Muscle layer of colon (tissue), 2 donors: ENCODE measurements around the gene DUSP1.

Source experiments
- H3K27ac ChIP-seq: one replicate; pipeline ENCODE4 v1.7.0; 2013; ENCODE audit warnings: low read depth, mild to moderate bottlenecking, low read length, moderate library complexity
- H3K27me3 ChIP-seq, 2 donors: one replicate each; pipeline ENCODE4 v1.7.0; 2013; ENCODE audit warnings: low read length in 2 of 2, mild to moderate bottlenecking in 2 of 2; ENCODE audit not compliant: insufficient read depth in 2 of 2, control insufficient read depth in 1 of 2
- H3K36me3 ChIP-seq: one replicate; pipeline ENCODE4 v1.7.0; 2013; ENCODE audit warnings: mild to moderate bottlenecking, low read length; ENCODE audit not compliant: insufficient read depth
- H3K4me1 ChIP-seq: one replicate; pipeline ENCODE4 v1.7.0; 2013; ENCODE audit warnings: mild to moderate bottlenecking, low read length; ENCODE audit not compliant: insufficient read depth
- H3K4me3 ChIP-seq, 2 donors: one replicate each; pipeline ENCODE4 v1.7.0; 2013; ENCODE audit warnings: low read length in 2 of 2, low read depth in 1 of 2, mild to moderate bottlenecking in 1 of 2, moderate library complexity in 1 of 2
- H3K9ac ChIP-seq: one replicate; pipeline ENCODE4 v1.7.0; 2013; ENCODE audit warnings: low read length
- H3K9me3 ChIP-seq: one replicate; pipeline ENCODE4 v1.7.0; 2013; ENCODE audit warnings: mild to moderate bottlenecking, low read length
- donor health status: abdominal sarcoma.
- donor health status: Adenocarcinoma of cecum.

DUSP1 gene

GRCh38 chr5:172806897-172807672 lies 36.1 kb upstream of the DUSP1 start:
- peak overlapping the region; percentile 63 for H3K27ac ChIP-seq
- no peak overlapping the region for H3K9ac ChIP-seq
- no peak overlapping the region for H3K4me3 ChIP-seq
- H3K4me1 ChIP-seq: no peaks in the 10 kb centered on the region
- H3K27me3 ChIP-seq: no peaks in the 10 kb centered on the region
- no peaks in the 10 kb centered on the region for H3K36me3 ChIP-seq
- peaks cover 7% of the 10 kb centered on the region for H3K9me3 ChIP-seq

GRCh38 chr5:172805736-172806255 lies 34.8 kb upstream of the DUSP1 start:
- Histone ChIP-seq H3K4me3 (no peak overlapping the region), H3K4me1 (no peaks in the 10 kb centered on the region), H3K9ac (no peak overlapping the region), H3K36me3 (no peaks in the 10 kb centered on the region), H3K27ac (no peak overlapping the region), H3K9me3 (peaks cover 7% of the 10 kb centered on the region), H3K27me3 (no peaks in the 10 kb centered on the region)

- H3K9ac ChIP-seq: no peak overlapping the region
- H3K4me1 ChIP-seq: no peaks in the 10 kb centered on the region
- no peaks in the 10 kb centered on the region for H3K36me3 ChIP-seq
- H3K9me3 ChIP-seq: peaks cover 7% of the 10 kb centered on the region
- H3K27ac ChIP-seq: no peak overlapping the region
- H3K4me3 ChIP-seq: no peak overlapping the region
- no peaks in the 10 kb centered on the region for H3K27me3 ChIP-seq
Measured at GRCh38 chr5:172805018-172805683, 34.2 kb upstream of the DUSP1 start.

GRCh38 chr5:172802567-172803176 lies 31.7 kb upstream of the DUSP1 start:
- Histone ChIP-seq H3K27me3 (no peaks in the 10 kb centered on the region), H3K9me3 (no peaks in the 10 kb centered on the region), H3K4me3 (no peak overlapping the region), H3K36me3 (no peaks in the 10 kb centered on the region), H3K9ac (no peak overlapping the region), H3K4me1 (peaks cover 8% of the 10 kb centered on the region), H3K27ac (no peak overlapping the region)

GRCh38 chr5:172802112-172802511 lies 31.1 kb upstream of the DUSP1 start:
- Histone ChIP-seq H3K36me3 (no peaks in the 10 kb centered on the region), H3K4me1 (peaks cover 11% of the 10 kb centered on the region), H3K27me3 (no peaks in the 10 kb centered on the region), H3K9me3 (no peaks in the 10 kb centered on the region), H3K9ac (no peak overlapping the region), H3K4me3 (no peak overlapping the region), H3K27ac (no peak overlapping the region)

GRCh38 chr5:172801179-172801671 lies 30.2 kb upstream of the DUSP1 start:
- H3K27me3 ChIP-seq: no peaks in the 10 kb centered on the region
- H3K9me3 ChIP-seq: no peaks in the 10 kb centered on the region
- H3K27ac ChIP-seq: no peak overlapping the region
- H3K4me1 ChIP-seq: peaks cover 11% of the 10 kb centered on the region
- H3K4me3 ChIP-seq: no peak overlapping the region
- no peak overlapping the region for H3K9ac ChIP-seq
- H3K36me3 ChIP-seq: no peaks in the 10 kb centered on the region

- H3K27ac ChIP-seq: peak overlapping the region; percentile 12
Measured at GRCh38 chr5:172800088-172800551, 29.1 kb upstream of the DUSP1 start.

GRCh38 chr5:172799416-172799815 lies 28.4 kb upstream of the DUSP1 start:
- H3K36me3 ChIP-seq: no peaks in the 10 kb centered on the region
- no peak overlapping the region for H3K9ac ChIP-seq
- no peak overlapping the region for H3K27ac ChIP-seq
- H3K27me3 ChIP-seq: no peaks in the 10 kb centered on the region
- H3K4me3 ChIP-seq: no peak overlapping the region
- no peaks in the 10 kb centered on the region for H3K9me3 ChIP-seq
- peaks cover 26% of the 10 kb centered on the region for H3K4me1 ChIP-seq

More at GRCh38 chr5:172800088-172800551, 29.1 kb upstream of the DUSP1 start:
- H3K4me1 ChIP-seq: peaks cover 20% of the 10 kb centered on the region
- no peak overlapping the region for H3K4me3 ChIP-seq
- no peaks in the 10 kb centered on the region for H3K9me3 ChIP-seq
- no peaks in the 10 kb centered on the region for H3K27me3 ChIP-seq
- no peak overlapping the region for H3K9ac ChIP-seq
- H3K36me3 ChIP-seq: no peaks in the 10 kb centered on the region

- Histone ChIP-seq H3K9me3 (no peaks in the 10 kb centered on the region), H3K4me3 (no peak overlapping the region), H3K9ac (no peak overlapping the region), H3K36me3 (no peaks in the 10 kb centered on the region), H3K4me1 (peaks cover 34% of the 10 kb centered on the region), H3K27me3 (no peaks in the 10 kb centered on the region), H3K27ac (no peak overlapping the region)
Measured at GRCh38 chr5:172798422-172799215, 27.6 kb upstream of the DUSP1 start.

- no peaks in the 10 kb centered on the region for H3K9me3 ChIP-seq
- H3K4me1 ChIP-seq: peaks cover 35% of the 10 kb centered on the region
- H3K4me3 ChIP-seq: no peak overlapping the region
- no peaks in the 10 kb centered on the region for H3K36me3 ChIP-seq
- no peaks in the 10 kb centered on the region for H3K27me3 ChIP-seq
- no peak overlapping the region for H3K9ac ChIP-seq
- peak overlapping the region; percentile 22 for H3K27ac ChIP-seq
Measured at GRCh38 chr5:172797771-172798191, 26.8 kb upstream of the DUSP1 start.
